Endothelial cell of umbilical vein (primary cell): ENCODE measurements around the gene TMEM129. TPM values are rescaled to one million over a fixed set of nuclear protein-coding genes. Genes with fewer than 3 reads are reported as not detected.

Experiments
- BruUV-seq: library from RNA; stranded (reverse); fragments of 400-500 nt; replicated peaks from 2 replicates; lab custom pipeline; 2021; lab: Mats Ljungman, UMichigan
- CTCF ChIA-PET: fragments of 300-600, 350-600 bp; sonication (Branson Sonifier 250); formaldehyde crosslinking; loops from one replicate; lab custom pipeline; 2021; ENCODE audit warnings: antibody characterized with exemption, inconsistent platforms; lab: Charles Lee
- POLR2A ChIA-PET: fragments of 300-600, 350-600 bp; sonication (Branson Sonifier 250); formaldehyde crosslinking; loops from one replicate; lab custom pipeline; 2021; ENCODE audit warnings: antibody characterized with exemption, inconsistent platforms; lab: Charles Lee
- DNase-seq: peaks from one replicate; pipeline ENCODE4 v3.0.0-alpha.2; 2011; ENCODE audit warnings: low read depth, low spot score
- FAIRE-seq: peaks from 2 replicates; lab custom pipeline; 2011; peaks lifted over from hg19 to GRCh38; lab: Jason Lieb, UNC
- H2AFZ ChIP-seq: 2 replicates; pipeline ENCODE4 v1.6.0; 2012; ENCODE audit warnings: low read depth, low read length, control low read depth, inconsistent platforms
- H3K27ac ChIP-seq: 2 replicates; pipeline ENCODE4 v1.5.1; 2011; ENCODE audit warnings: low read depth, mild to moderate bottlenecking, control low read depth, low read length, moderate library complexity; ENCODE audit not compliant: insufficient read depth
- H3K27me3 ChIP-seq, 2 experiments: 2 replicates each; pipeline versions ENCODE4 v1.6.0 to v1.6.1; 2011; ENCODE audit warnings: low read length in 2 of 2, mixed read lengths in 1 of 2; ENCODE audit not compliant: control insufficient read depth in 2 of 2, insufficient read depth in 2 of 2
- H3K36me3 ChIP-seq, 2 experiments: 2 replicates in 1 of 2; 3 replicates in 1 of 2; pipeline ENCODE4 v1.5.1; 2011; ENCODE audit warnings: low read length in 2 of 2, mild to moderate bottlenecking in 1 of 2, moderate library complexity in 1 of 2; ENCODE audit not compliant: control insufficient read depth in 2 of 2, insufficient read depth in 2 of 2; ENCODE audit errors: extremely low read depth in 1 of 2
- H3K4me1 ChIP-seq: 3 replicates; pipeline ENCODE4 v1.5.1; 2011; ENCODE audit warnings: mild to moderate bottlenecking, low read length; ENCODE audit not compliant: control insufficient read depth, insufficient read depth; ENCODE audit errors: extremely low read depth
- H3K4me2 ChIP-seq: 2 replicates; pipeline ENCODE4 v1.6.1; 2011; ENCODE audit warnings: low read length, control low read depth, mixed read lengths; ENCODE audit not compliant: insufficient read depth
- H3K4me3 ChIP-seq, 3 experiments: fragments of 200-600 bp in 1 of 3; sonication (generic), shearing (Covaris generic) in 1 of 3; replicated peaks in 1 of 3; 2 replicates each; pipeline ENCODE4 v1.5.1; 2011 to 2016; ENCODE audit warnings: control low read depth in 3 of 3, low read length in 3 of 3, mild to moderate bottlenecking in 2 of 3, inconsistent platforms in 1 of 3, low read depth in 1 of 3, moderate library complexity in 1 of 3; ENCODE audit not compliant: insufficient read depth in 1 of 3
- H3K79me2 ChIP-seq: 2 replicates; pipeline ENCODE4 v1.6.0; 2012; ENCODE audit warnings: low read length, inconsistent platforms; ENCODE audit not compliant: control insufficient read depth, insufficient read depth
- H3K9ac ChIP-seq: replicated peaks from 2 replicates; pipeline ENCODE3; 2011; ENCODE audit warnings: low read length, control low read depth; ENCODE audit not compliant: insufficient read depth; ENCODE audit errors: extremely low read depth
- H3K9me1 ChIP-seq: replicated peaks from 3 replicates; pipeline ENCODE4 v1.6.0; 2011; ENCODE audit warnings: mild to moderate bottlenecking, low read length; ENCODE audit not compliant: control insufficient read depth, insufficient read depth; ENCODE audit errors: extremely low read depth
- H3K9me3 ChIP-seq: replicated peaks from 2 replicates; pipeline ENCODE4 v1.5.1; 2012; ENCODE audit warnings: low read length, inconsistent platforms; ENCODE audit not compliant: control insufficient read depth, insufficient read depth
- H4K20me1 ChIP-seq: replicated peaks from 2 replicates; pipeline ENCODE3; 2011; ENCODE audit warnings: mild to moderate bottlenecking, low read length; ENCODE audit not compliant: control insufficient read depth, insufficient read depth; ENCODE audit errors: extremely low read depth
- CTCF ChIP-seq, 2 donors: IDR thresholded peaks; 1 replicate in 1 of 2; 2 replicates in 1 of 2; pipeline ENCODE4 v1.5.1; 2011; ENCODE audit warnings: low read length in 2 of 2, mild to moderate bottlenecking in 2 of 2, moderate library complexity in 2 of 2, control low read depth in 1 of 2, inconsistent platforms in 1 of 2, low read depth in 1 of 2; ENCODE audit not compliant: insufficient read depth in 1 of 2; ENCODE audit errors: extremely low read depth in 1 of 2
- EZH2 ChIP-seq: IDR thresholded peaks from 2 replicates; pipeline ENCODE4 v1.6.1; 2012; ENCODE audit warnings: borderline replicate concordance, low read depth, mild to moderate bottlenecking, moderate library complexity, low read length, inconsistent platforms; ENCODE audit not compliant: severe bottlenecking
- FOS ChIP-seq: IDR thresholded peaks from 2 replicates; pipeline ENCODE4 v1.6.1; 2011; ENCODE audit warnings: mild to moderate bottlenecking, low read length, moderate library complexity, borderline replicate concordance; ENCODE audit not compliant: insufficient read depth
- GATA2 ChIP-seq: IDR thresholded peaks from 2 replicates; pipeline ENCODE4 v1.7.0; 2011; ENCODE audit warnings: low read depth, mild to moderate bottlenecking, moderate library complexity, mixed read lengths, low read length; ENCODE audit not compliant: insufficient read length, insufficient read depth
- JUN ChIP-seq: IDR thresholded peaks from 2 replicates; pipeline ENCODE4 v1.6.1; 2011; ENCODE audit warnings: borderline replicate concordance, low read depth; ENCODE audit not compliant: insufficient read length, insufficient read depth
- MAX ChIP-seq: IDR thresholded peaks from 2 replicates; pipeline ENCODE4 v1.6.1; 2011; ENCODE audit not compliant: insufficient read depth, insufficient read length
- MYC ChIP-seq: IDR thresholded peaks from one replicate; pipeline ENCODE4 v1.6.1; 2011; ENCODE audit warnings: mild to moderate bottlenecking, low read depth, low read length
- POLR2A ChIP-seq: IDR thresholded peaks from 2 replicates; pipeline ENCODE4 v1.6.1; 2012; ENCODE audit warnings: low read depth, mild to moderate bottlenecking, control low read depth, low read length
- POLR2AphosphoS5 ChIP-seq: IDR thresholded peaks from 2 replicates; pipeline ENCODE4 v1.6.1; 2012; ENCODE audit warnings: low read depth, mild to moderate bottlenecking, control low read depth, low read length, moderate library complexity; ENCODE audit not compliant: insufficient read depth
- dilution Hi-C: fragments of 300-500 bp; cut with MboI; formaldehyde crosslinking; loops from one replicate; pipeline ENCODE4 v1.15.0; 2019; ENCODE audit warnings: low sequenced_read_pairs; ENCODE audit not compliant: extremely low pct_ligation_motif_present
- intact Hi-C: fragments of 100-400 bp; cut with micrococcal nuclease; formaldehyde crosslinking; loops from one replicate; pipeline ENCODE4 v1.10.0; 2022
- polyA plus RNA-seq, 4 experiments: library from polyadenylated mRNA; depleted of rRNA in 3 of 4; stranded (reverse) in 3 of 4; unstranded in 1 of 4; fragments of >200 nt; gene quantifications; 2 replicates each; pipeline versions ENCODE4 v1.2.1 to v1.2.3, GENCODE V29; 2011 to 2012; ENCODE audit warnings: missing spikeins in 1 of 4
- total RNA-seq: library from RNA; stranded (reverse); gene quantifications from 2 replicates; pipeline ENCODE4 v1.2.3, GENCODE V29; 2021

The TMEM129 gene
- total and polyA plus RNA-seq, 2 donors (not counting 3 experiments of a cell fraction or from before 2014, with no cell fraction given), result 23.2 to 33.2 TPM

- peaks cover 8% of the 10 kb centered on the region for H3K4me1 ChIP-seq
- H3K4me3 ChIP-seq, result no peak overlapping the region
- ChIA-PET POLR2A (interaction anchor here (0.7 kb wide), 1 partner anchor 13 kb away, joined by 5 read pairs; no protein-coding TSS in a partner anchor), CTCF (interaction anchor here (1.3 to 2.9 kb wide), 4 partner anchors 10 to 35 kb away, joined by 3 to 14 read pairs (median 4); partner anchors contain the start of gene TACC3)
- DNase-seq (no peak), FAIRE-seq (no peak)
- no TSS peak for BruUV-seq
- no peaks in the 10 kb centered on the region for H3K36me3 ChIP-seq
- H3K9me1 ChIP-seq, result no peaks in the 10 kb centered on the region
- dilution Hi-C loops (no loop called here), intact Hi-C loops (no loop called here)
- H3K4me2 ChIP-seq, result no peak overlapping the region
- H2AFZ ChIP-seq, result no peak overlapping the region
- H3K9me3 ChIP-seq, result no peaks in the 10 kb centered on the region
- no peaks in the 10 kb centered on the region for H3K79me2 ChIP-seq
- H3K27ac ChIP-seq, result no peak overlapping the region
- no peak for TF ChIP-seq POLR2A
- no peak for TF ChIP-seq FOS
- no peak for TF ChIP-seq GATA2
- no peak for TF ChIP-seq EZH2
- TF ChIP-seq CTCF (IDR thresholded peaks at IDR 0.05; ENCODE audit: extremely low read depth in 1 of 2, insufficient read depth in 1 of 2, low read depth in 1 of 2, low read length in 2 of 2), result no peak
- TF ChIP-seq POLR2AphosphoS5, result no peak
- no peak for TF ChIP-seq JUN
- TF ChIP-seq MAX, result no peak
- TF ChIP-seq MYC, result no peak
- no peaks in the 10 kb centered on the region for H4K20me1 ChIP-seq
- H3K9ac ChIP-seq, result no peak overlapping the region
- no peaks in the 10 kb centered on the region for H3K27me3 ChIP-seq
Observed at GRCh38 chr4:1756893-1757779, 36.0 kb upstream of the TMEM129 start.
